DMS 273 (cell line): ENCODE results near the gene PTPRC.

Experiments
- DNase-seq: peaks from one replicate; lab custom pipeline; 2025; ENCODE audit not compliant: unreplicated experiment; lab: John Stamatoyannopoulos, UW

PTPRC gene

DNA sequence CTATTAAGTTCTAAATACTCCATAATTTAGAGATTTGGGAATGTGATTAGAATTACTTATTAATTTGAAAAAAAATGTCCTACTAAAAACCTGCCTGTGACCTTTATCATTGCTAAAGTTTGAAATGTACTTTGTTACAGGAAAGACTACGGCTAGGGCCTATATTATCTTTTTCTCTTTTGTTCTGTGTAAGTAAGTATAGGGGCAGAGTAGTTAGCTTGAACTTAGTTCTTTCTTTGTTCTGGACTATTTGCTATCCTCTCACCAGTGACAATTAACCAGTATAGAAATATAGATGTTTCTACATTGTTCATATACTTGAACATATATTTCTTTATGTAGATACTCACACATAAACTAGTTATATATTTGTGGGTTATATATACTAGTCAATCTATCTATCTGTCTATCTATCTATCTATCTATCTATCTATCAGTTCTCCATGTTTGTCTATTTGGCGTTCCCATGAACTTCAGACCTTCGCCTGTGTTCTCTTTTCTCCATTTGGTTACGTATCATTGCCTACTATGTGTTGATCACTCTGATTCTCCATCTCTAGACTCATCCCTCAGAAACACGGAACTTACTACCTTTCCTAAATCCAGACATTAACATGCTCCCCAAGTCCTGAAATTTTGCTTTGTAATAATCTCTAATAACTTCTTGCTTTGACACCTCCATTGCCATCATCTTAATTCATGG lies 3.3 kb downstream of the PTPRC start:
- DNase-seq: no peak

DNA sequence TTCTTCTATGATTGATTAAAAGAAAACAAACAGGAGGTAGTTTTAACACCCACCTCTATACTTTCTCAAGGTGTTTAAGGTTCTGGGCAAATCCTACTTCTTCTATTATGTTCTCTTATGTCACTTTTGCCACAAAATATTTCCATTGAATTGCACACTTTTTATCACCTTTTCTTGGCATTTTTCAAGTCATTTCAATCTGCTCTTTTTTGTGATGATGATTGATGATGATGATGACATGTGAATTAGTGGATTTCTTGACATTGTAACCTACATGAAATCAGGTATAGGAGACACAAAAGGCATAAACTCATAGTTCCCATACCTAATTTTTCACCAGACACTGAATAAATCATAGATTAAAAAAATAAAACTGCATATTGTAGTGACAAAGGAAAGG lies 4.1 kb downstream of the PTPRC start:
- no peak for DNase-seq

DNA sequence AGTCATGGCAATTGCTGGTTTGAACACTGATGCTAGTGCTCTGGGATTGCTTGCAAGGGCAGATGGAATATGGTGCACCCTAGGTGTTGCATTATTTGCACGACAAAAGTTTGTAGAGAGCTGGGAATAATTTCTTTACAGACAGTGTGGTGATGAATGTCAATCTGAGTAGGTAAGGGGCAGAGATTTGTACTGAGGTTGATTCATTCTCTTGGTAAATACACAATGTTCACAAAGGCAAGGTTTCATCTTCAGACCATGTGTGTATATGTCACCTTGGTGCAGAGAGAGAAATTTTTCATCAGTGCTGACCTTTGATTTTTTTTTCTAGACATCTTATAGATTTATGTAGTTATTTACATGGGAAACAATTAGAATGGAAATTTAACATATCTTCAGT lies 5.0 kb downstream of the PTPRC start:
- DNase-seq: no peak

DNA sequence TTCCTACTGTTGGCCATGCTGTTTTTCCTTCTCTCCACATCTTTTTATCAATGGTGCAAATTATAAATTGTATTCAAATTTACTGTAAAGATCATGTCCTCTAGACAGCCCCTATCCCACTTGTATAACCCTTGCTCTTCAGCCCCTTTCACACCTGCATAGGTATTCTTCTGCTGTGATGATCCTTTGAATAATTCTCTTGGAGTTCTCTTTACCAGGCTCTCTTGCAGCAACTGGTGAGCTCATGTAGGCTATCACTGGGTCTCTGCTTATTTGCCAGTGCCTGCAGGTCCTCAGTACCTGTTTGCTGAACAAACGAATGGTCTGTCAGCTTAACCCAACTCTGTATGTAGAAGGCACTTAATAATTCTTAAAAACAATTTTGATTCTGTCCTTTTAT lies 8.2 kb downstream of the PTPRC start:
- no peak for DNase-seq

DNA sequence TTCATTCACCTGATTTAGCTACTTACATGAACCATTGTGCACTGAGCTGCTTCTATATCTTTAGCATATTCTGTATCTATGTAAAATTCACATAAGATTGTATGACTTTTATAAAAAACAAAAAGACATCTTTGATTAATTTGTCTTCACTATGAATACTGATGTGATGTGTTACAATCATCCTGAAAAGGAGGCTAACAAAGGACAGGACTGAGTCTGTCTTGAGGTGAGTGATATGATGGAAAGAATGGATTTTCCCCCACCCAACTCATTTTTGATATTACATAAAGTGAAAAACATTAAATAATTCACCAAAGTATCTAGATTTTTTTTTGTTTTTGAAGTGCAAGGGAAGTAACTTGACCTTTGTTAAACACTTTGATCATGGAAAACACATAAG lies 9.8 kb downstream of the PTPRC start:
- no peak for DNase-seq

DNA sequence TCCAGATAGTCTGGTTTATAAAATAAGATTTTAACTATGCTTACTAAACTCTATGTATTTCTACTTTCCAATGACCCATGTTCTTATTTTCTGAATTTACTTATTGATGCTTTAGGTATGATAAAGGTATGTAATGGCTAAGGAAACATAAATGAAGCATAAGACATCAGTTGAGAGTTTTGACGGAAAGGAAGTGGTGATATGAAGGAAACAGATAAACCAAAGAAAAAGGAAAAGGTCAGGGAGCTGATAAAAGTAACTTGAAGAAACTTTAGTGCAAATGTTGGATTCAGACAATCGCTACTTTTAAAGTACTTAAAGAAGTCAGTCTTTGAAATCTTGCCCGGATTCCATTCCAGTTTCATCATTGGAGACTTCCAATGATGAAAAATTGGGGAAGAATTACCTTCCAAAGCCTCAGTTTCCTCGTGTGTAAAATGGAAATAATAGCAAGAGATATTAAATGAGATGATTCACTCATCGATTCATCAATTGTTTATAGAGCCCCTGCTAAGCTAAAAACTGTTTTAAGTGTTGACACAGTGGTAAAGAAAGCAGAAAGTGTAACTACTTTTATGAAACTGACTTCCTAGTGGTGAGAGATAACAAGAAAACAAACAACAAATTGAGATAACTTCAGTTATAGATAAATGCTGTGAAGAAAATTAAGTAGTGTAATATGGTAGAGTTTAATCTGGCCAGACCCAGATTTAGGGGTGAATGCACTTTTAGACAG lies 10.6 kb downstream of the PTPRC start:
- DNase-seq: no peak

DNA sequence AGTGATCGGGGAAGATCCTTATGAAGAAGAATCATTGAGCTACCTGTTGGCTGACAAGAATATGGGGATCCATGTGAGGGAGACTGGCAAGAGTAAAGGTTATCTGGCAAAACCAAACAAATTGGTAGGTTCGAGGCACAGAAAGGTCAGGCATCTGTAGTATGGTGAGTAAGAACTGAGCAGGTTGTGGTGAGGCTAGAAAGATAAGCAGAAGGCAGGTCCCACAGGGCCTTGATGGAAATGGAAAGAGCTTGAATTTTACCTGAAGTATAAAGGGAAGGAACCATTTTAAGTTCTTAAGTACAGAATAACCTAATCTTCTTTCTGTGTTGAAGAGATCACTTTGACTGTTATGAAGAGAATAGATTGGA lies 11.1 kb downstream of the PTPRC start:
- DNase-seq: no peak

DNA sequence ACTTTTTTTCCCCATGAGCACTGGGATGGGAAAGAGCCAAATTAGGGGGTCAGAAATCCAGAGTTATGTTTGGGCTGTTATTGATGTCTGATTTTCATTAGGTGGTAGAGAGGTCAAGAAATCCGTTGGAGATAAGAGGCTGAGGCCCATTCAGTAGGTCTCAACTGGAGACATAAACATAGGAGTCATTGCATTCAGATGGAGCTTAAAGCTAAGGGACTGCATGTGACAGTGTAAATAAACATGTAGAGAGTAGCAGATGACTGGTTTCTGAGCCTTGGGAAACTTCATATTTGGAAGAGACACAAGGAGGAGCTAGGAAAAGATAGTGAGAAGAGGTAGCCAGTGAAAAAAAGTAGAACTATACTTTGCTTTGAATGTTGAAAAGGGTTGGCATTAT lies 11.7 kb downstream of the PTPRC start:
- no peak for DNase-seq

DNA sequence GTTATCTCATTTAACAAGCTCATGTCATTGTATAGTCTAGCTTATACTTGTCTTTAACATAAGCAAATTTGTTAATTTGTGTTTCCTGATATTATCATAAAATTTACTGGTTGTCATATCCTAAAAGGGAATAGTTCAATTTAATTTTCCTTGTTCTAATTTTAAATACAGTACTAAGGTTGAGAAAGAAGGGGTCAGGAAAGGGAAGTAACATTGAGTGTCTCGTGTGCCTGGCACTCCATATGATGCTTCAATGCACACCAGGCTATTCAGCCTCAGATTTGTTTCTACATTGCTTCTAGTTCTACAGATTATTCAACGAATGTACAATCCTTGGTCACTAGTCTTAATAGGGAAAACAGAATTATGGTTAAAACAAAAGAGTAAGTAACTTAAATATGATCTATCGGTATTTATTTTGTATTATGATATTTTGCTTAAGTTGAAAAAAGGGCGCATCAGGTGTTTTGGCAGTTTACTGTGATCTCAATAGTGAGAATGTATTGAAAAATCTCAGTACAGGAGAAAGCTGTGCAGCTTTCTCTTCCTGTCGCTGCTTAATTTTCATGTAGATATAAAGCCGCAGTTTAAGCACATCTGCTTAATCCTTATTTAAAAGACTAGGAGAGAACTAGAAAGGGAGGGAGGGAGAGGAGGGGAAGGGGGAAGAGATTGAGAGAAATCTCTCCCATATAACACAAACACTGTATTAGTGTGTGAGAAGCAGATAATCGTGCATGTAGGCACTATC lies 13.0 kb downstream of the PTPRC start:
- no peak for DNase-seq

DNA sequence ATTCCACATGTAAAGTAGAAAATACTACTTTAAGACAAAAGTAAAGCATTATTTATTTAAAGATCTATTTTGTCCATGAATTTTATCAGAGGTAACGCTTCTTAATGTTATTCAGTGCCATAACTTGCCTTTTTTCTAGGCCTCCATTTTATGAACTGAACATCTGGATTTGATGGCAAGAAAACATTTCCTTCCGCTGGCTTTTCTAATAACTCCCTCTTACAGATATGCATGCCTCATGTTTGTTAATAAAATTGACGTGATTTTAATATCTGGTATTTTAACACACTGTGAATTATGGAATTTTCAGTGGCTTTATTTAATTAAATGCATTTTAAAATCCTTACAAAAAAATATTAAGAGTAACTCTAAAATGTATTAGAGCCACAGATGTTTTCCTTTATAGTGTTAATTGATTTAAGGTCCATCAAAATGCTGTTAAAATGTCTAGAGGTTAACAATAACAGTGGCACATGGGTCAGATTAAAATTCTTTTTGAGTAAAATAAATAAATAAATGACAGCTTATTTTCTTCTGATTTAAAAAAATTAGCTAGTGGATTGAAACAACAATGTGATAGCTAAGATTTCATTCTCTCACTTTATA lies 15.1 kb downstream of the PTPRC start:
- no peak for DNase-seq

DNA sequence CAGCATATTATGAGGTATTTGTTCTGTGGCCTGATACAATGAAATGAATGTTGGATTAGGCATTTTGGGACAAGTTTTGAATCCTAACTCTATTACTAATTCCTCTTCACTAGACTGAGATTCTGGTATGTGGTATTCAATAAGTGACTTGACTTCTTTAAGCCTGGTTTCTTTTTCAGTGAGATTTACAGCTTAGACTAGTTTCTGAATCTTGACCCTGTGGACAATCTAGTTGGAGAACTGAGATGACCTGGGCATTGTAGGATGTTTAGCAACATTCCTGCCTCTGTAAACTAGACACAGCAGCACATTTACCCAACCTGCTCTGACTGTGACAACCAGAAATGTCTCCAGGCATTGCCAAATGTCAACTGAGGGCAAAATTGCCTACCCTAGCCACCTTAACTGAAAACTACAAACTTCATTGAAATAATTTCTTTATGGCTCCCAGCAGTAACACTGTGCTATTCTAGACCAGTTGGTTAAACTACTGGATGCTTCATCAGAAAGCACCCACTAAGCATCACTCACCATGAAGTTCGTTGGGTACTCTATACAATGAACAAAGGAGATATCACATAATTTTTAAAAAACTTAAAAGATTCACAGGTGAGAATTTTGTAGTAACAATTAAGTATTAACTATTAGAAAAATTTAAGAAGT lies 16.8 kb downstream of the PTPRC start:
- no peak for DNase-seq

DNA sequence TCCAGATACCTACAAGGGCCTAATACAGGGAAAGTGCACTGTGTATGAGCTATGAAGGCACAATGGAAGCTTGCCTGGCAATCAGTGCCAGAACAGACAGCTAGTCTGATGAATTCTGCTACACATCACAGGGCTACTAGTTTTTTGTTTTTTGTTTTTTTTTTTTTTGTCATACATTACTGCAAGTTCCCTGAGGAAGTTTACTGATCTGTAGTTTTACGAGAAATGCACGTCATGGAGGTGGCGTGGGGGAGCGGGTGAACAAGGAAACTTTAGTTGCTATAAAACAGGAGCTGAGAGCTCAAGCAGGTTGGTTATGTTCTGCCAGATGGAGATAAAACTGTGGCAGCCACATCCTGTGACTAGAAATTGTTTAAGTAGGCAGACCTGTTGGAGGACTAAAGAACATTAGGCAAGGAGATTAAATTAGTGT lies 17.7 kb downstream of the PTPRC start:
- peak; percentile 6 for DNase-seq

DNA sequence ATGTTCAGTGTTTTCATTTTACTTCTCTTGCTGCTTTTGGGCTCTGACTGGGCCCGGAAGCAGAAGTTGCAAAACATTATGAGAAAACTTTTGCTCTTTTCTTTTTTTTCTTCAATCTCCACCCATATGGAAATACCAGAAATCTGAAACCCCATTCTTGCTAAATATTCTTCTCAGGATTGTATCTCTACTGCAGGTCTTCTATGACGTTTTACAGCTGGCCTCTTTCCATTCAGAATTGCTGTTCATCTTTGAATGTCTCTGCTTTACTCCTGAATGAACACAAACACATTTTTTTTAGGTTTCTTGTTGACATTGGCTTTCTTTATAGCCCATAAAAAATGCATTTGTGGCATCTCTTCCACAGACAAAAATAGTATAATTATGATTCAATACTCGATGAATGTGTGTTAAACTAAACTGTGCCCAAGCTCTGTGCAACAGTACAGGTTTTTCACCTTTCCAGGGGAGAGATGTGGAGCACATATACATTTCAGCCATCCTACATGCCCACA lies 18.8 kb downstream of the PTPRC start:
- DNase-seq: no peak

DNA sequence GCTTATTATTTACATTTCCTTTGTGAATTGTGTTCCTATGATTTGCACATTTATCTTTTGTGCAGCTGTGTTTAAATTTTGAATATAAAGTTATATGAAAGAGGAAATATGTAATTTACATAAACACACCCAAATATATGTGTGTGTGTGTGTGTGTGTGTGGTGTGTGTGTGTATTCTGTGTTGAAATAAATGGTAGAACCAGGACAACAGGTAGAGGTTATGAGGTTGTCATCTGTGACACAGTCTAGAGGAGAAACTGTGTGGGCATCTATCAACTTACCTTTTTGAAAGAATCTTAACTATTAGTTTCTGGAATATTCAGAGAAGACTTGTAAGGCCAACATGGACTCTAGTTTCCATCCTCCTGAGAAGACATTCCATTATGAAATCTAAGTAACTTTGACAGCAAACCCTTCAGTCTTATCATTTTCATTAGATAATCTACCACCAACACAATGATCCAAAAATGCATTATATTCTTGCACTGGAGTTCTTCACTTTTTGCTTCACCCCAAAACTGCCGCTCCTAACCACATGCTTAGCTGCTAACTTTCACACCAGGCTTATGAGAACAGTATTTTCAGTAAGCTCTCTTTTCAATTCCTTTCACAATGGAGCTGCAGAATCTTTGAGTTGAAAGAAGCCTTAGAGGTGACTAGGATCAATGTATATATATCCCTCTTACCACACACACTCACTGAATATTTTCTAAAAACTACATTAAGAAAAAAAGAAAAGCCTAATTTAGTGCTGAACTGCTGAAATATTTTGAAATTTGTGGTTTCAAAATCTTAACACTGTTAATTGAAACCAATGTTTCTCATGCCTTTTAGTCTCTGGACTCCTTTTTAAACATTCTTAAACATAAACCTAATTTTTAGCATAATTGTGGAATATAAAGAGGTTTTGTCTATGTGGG lies 21.8 kb downstream of the PTPRC start:
- DNase-seq: no peak

DNA sequence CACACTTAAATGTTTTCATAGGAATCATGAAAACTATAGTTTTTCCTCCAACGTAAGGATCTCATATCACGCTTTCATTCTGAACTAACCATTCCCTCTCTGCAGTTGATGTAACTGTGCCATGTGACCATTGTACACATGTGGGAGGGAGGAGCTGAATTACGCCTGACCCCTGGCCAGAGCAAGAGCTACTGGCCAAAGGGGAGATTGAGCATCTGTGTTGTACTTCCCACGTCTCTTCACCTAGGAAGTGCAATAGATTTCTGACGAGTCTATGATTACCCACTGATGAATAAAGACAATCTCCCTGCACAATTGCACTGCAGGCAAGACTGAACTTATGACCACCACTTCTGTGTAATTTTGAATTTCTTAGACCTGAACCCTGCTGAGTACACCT lies 24.0 kb downstream of the PTPRC start:
- no peak for DNase-seq

DNA sequence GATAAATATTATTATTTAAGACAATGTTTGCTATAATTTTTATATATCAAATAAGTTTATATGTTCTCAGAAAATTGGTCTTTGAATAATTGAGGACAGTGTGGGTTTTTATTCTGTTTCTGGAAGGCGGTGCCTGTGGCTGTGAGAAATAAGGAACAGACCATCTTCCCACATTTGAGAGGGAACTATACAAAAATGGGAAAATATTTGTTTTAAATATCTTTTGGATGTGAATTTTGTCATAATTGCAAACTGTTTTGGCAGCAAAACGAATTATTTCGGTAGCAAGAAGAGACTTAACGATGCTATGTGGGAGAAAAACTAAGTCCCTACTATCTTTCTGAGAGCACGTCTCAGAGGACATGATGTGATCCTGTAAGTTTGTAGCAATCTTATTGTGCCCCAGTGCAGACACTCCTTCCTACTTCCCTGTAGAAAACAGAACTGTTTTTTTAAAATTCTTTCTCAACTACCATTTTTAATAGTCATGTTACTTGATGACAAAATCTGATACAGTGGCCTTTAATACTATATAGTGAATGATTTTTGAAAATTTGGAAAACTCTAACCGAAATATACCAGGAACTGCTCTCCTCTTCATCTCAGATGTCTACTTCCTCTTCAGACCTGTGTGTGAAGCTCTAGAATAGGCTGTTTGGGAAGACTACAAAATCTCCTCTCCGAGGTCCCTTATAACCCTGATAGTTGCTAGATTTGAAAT lies 25.4 kb downstream of the PTPRC start:
- no peak for DNase-seq

DNA sequence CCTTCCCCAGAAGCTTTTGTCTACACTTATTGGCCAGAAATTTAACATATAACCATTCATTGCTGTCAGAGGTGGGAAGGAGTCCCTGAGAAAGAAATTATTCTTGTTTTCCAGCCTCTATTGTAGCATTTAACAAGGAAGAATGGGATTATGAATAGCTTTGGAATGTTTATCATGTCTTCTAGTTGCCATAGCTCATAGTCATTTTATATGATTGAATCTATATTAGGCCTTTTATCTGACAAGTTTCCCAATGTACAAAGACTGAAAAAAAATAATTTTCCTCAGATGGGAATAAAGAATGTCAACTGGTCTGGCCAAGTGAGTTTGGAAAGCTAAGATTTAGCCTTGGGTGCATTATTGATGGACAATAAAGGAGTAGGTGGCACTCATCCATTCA lies 28.3 kb downstream of the PTPRC start:
- no peak for DNase-seq

DNA sequence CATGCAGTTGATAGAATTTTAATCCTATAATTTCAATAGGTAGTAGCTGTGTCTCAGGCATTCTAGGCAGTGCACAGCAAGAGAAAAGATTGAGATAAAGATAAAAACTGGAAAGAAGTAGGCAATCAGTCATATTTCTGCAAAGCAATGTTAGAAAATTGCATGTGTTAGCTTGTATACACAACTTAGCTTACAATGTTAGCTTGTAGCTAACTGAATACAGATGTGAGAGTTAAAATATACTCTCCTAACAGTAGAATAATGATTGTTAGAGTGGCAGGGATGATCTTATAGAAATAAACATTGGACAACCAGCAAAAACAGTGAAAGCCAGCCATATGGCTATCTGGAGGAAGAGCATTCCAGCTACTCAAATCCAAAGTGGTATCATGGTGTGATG lies 29.0 kb downstream of the PTPRC start:
- no peak for DNase-seq

DNA sequence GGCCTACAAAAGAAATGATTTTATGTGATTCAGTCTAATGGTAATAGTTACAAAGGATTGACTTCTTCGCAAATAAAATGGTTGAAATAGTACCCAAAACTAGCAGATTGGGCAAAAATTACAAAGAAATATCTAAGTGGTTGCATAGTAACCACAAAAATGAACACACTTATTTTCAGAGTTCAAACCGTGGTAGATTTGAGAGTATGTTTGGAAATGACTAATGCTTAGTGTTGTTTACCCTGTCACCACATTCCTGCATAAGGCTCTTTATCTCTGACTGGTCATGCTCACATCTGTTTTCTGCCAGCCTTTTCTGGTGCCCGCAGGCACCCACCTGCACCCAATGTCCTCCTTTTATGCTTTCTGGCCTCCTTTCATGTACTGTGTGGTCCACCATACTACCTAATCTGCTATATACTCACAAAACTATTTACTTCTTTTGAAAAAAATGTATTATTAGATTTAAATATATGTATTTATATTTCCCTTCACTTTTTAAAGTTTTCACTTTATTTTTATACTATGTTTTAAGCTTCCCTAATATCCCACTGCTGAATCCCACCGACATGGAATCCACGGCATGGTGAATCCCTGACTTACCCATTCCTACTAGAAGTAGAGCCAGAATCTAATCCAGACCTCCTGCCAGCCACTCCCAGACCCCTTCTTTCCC lies 30.3 kb downstream of the PTPRC start:
- no peak for DNase-seq
